Type B pancreatic cell (in vitro differentiated cells): Measurements from ENCODE around the gene CES5A. TPM values are rescaled to one million over a fixed set of nuclear protein-coding genes. Genes with fewer than 3 reads are reported as not detected.

ENCODE experiments used
- DNase-seq: peaks from one replicate; pipeline ENCODE4 v3.0.0; 2021; ENCODE audit warnings: mixed read lengths; ENCODE audit not compliant: unreplicated experiment; ENCODE audit errors: extremely low spot score
- H3K27ac Mint-ChIP-seq: 2 replicates; pipeline ENCODE4 v1.8.0; 2021; ENCODE audit warnings: mild to moderate bottlenecking, mixed read lengths
- H3K27me3 Mint-ChIP-seq: 2 replicates; pipeline ENCODE4 v1.8.0; 2021; ENCODE audit warnings: mixed read lengths
- H3K36me3 Mint-ChIP-seq: 2 replicates; pipeline ENCODE4 v1.8.0; 2021; ENCODE audit warnings: mixed read lengths
- H3K4me1 Mint-ChIP-seq: one replicate; pipeline ENCODE4 v1.8.0; 2021; ENCODE audit warnings: mixed read lengths; ENCODE audit not compliant: unreplicated experiment
- H3K4me3 Mint-ChIP-seq: 2 replicates; pipeline ENCODE4 v1.8.0; 2021; ENCODE audit warnings: mild to moderate bottlenecking, mixed read lengths
- H3K9me3 Mint-ChIP-seq: 2 replicates; pipeline ENCODE4 v1.8.0; 2021; ENCODE audit warnings: mixed read lengths
- total RNA-seq: library from RNA; stranded (reverse); gene quantifications from 2 replicates; pipeline ENCODE4 v1.2.1, GENCODE V29; 2021; ENCODE audit warnings: low replicate concordance
- TF ChIP-seq, protein P1 (sequence below): fragments of 200-600 bp; sonication (generic); conservative IDR thresholded peaks from 2 replicates; pipeline ENCODE4 v1.5.0; 2021; ENCODE audit warnings: antibody characterized with exemption, mild to moderate bottlenecking

Gene CES5A
- total RNA-seq, 1 donor from 2014 or later, result not detected

DNA sequence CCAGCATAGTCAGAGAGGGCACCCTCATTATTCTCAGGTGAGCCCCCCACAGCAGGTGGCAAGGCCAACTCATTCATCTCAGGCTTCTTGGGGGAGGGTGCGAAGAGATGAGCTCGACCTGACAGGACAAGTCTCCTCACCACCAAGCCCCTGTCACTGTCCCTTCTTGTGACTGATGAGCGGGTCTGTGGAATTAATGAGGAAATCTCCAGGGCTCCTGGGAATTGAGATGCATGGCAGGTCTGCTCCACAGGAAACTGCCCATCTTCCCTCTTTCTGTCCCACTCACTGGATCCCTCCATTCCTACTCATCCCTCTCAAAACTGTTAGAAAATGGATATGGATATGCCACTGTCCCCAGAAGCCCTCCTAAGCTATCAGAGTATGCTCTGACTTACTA is 32.5 kb upstream of the CES5A start:
- DNase-seq, result no peak
- Mint-ChIP-seq H3K27ac (no peak overlapping the region), H3K4me3 (no peak overlapping the region), H3K4me1 (peaks cover under 1% of the 10 kb centered on the region), H3K27me3 (peaks cover 19% of the 10 kb centered on the region), H3K36me3 (no peaks in the 10 kb centered on the region), H3K9me3 (peaks cover 6% of the 10 kb centered on the region)
- TF ChIP-seq, protein P1, sequence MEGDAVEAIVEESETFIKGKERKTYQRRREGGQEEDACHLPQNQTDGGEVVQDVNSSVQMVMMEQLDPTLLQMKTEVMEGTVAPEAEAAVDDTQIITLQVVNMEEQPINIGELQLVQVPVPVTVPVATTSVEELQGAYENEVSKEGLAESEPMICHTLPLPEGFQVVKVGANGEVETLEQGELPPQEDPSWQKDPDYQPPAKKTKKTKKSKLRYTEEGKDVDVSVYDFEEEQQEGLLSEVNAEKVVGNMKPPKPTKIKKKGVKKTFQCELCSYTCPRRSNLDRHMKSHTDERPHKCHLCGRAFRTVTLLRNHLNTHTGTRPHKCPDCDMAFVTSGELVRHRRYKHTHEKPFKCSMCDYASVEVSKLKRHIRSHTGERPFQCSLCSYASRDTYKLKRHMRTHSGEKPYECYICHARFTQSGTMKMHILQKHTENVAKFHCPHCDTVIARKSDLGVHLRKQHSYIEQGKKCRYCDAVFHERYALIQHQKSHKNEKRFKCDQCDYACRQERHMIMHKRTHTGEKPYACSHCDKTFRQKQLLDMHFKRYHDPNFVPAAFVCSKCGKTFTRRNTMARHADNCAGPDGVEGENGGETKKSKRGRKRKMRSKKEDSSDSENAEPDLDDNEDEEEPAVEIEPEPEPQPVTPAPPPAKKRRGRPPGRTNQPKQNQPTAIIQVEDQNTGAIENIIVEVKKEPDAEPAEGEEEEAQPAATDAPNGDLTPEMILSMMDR, result no peak

DNA sequence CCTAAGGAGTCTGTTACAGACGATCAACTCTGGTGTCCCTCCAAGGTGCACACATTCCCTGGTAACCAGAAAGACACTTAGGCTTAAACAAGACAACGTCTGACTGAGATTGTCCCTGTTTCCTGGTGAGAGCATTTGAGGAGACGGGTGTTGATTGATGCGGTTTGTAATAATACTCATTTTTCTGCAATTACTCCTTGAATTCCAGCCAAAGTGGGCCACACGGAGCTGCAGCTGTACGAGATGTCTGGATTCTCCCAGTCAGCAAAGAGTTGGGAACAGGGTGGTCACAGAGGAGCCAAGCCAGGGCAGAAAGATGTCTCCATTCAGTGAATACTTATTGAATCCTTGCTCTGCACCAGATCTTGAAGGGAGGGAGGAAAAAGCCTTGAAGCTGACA is 30.9 kb upstream of the CES5A start:
- Mint-ChIP-seq H3K27ac (no peak overlapping the region), H3K4me3 (no peak overlapping the region), H3K4me1 (peaks cover 6% of the 10 kb centered on the region), H3K27me3 (peaks cover 16% of the 10 kb centered on the region), H3K9me3 (peaks cover 8% of the 10 kb centered on the region), H3K36me3 (no peaks in the 10 kb centered on the region)
- TF ChIP-seq, protein P1, result no peak
- DNase-seq, result no peak

DNA sequence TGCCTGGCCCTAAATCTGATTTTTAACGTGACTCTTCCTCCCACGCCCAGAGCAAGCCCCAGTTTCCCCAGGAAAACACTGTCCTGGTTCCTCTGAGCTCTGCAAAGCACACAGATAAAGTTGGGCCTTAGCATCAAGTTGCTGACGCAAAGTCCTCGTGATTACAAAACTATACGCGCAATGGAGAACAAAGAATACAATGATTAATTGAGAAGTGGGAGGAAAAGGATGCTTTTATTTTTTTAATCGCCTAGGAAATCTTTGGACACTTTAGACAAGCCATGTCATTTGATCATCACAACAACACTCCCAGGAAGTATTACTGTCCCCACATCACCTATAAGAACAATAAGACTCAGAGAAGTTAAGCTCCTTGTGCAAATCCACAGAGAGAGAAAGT is 30.5 kb upstream of the CES5A start:
- Mint-ChIP-seq H3K9me3 (peaks cover 8% of the 10 kb centered on the region), H3K4me3 (no peak overlapping the region), H3K36me3 (no peaks in the 10 kb centered on the region), H3K27me3 (peaks cover 16% of the 10 kb centered on the region), H3K27ac (no peak overlapping the region), H3K4me1 (peaks cover 6% of the 10 kb centered on the region)
- no peak for DNase-seq
- TF ChIP-seq, protein P1, result no peak

DNA sequence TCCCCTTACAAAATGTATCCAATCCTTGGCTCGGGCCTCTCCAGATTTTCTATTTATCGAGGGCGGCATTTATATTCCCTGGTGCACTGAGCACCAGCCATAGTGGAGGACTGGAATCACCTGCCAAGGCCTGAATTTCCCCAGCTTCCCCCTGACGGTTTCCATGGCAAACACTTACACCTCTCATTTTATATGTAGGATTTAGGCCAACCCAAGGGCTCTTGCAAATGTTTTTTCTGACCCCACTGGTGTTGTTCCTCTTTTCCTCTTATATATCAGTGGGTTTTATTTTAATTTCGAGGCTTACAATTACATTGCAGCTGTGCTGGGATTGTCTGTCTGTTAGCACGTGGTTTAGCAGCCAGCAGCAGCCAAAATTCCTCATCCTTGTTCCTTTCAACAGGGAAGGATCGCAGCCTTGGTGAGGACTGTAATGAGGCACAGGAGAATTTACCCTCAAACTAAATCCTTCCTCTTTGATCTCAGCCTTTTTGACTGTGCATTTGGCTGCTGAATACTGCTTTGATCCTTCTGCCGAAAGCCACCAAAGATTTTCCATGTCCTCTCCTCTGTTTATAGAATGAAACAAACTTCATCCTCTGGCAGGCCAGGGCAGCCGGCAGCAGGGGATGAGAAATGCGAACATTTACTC is 26.5 kb upstream of the CES5A start:
- DNase-seq, result no peak
- Mint-ChIP-seq H3K4me3 (no peak overlapping the region), H3K27me3 (peaks cover 8% of the 10 kb centered on the region), H3K9me3 (peaks cover 8% of the 10 kb centered on the region), H3K4me1 (peaks cover 6% of the 10 kb centered on the region), H3K27ac (no peak overlapping the region), H3K36me3 (no peaks in the 10 kb centered on the region)
- TF ChIP-seq, protein P1, result no peak

DNA sequence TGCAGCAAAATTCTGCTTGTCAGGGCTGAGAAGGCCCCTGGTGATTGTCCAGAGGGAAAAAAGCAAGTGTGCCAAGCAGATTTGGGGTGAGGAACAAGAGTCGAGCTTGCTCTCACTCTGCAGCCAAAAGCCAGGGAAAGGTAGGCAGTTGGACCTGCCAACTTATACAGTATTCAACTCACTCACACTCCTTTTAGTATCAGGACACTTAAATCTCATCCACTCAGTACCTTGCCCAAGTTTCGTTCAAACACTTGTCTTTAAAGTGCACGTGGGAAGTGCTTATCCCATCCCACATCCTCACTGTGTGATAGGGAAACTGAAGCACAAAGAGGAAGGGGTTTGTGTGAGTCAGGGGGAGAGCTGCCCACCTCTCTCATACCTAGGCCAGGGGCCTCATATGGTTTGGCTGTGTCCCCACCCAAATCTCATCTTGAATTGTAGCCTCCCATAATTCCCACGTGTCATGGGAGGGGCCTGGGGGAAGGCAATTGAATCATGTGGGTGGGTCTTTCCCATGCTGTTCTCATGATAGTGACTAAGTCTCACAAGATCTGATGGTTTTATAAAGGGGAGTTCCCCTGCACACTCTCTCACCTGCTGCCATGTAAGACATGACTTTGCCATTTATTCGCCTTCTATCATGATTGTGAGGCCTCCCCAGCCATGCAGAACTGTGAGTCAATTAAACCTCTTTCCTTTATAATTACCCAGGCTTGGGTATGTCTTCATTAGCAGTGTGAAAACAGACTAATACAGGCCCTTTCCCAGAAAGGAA is 25.6 kb upstream of the CES5A start:
- TF ChIP-seq, protein P1, result no peak
- DNase-seq, result no peak
- Mint-ChIP-seq H3K4me3 (no peak overlapping the region), H3K27ac (no peak overlapping the region), H3K9me3 (peaks cover 13% of the 10 kb centered on the region), H3K4me1 (peaks cover 6% of the 10 kb centered on the region), H3K27me3 (peaks cover 3% of the 10 kb centered on the region), H3K36me3 (no peaks in the 10 kb centered on the region)
